HG03439 (cell line): Measurements from ENCODE around the gene ARHGEF10L.
"Not testable (repeated sequence)": the region's sequence is repeated elsewhere in the genome, so short reads cannot be mapped to it uniquely, and the experiment has no call there.

Source experiments
- ATAC-seq: cut with Tn5 transposase; IDR thresholded peaks from one replicate; pipeline ENCODE4 v1.9.1; 2021; ENCODE audit warnings: mild to moderate bottlenecking, moderate library complexity; ENCODE audit not compliant: unreplicated experiment

Gene ARHGEF10L

DNA sequence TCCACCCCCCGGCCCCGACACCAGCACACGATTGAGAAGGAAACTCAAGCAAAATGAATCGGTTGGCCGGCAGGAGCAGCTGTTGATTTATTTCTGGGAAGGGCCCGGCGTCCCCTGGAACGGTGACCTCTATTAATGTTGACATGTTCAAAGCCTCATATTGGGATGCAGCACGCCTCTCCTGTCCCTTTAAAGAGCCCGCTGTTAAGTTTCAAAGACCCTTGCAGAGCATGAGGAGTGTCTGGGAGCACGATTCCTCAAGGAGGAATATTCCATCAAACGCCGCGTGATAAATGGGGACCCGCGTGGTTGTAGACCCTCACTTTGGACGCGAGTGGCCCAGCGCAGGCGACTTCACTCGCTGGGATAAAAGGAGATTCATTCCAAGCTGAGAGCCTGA, 194.2 kb downstream of the ARHGEF10L start:
- ATAC-seq, result no peak

DNA sequence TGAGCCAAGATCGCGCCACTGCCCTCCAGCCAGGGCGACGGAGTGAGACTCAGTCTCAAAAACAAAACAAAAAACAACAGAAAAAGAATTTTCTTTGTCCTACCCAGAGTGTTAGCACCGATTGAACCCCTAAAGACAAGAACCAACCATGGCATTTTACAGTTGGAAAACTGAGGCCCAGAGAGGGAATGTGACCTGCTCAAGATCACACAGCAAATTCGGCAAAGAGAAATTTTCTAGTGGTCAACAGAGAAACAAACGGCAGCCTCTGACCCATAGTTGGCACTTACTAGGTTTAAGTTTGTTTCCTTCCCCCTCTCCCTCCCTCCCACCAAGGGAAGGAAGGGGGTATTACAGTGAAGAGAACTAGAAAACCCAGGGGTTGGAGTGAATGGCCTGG, 195.1 kb downstream of the ARHGEF10L start:
- no peak for ATAC-seq

- ATAC-seq, result no peak
These were observed 195.8 kb downstream of the ARHGEF10L start for GRCh38 chr1:17735348-17735747.

- no peak for ATAC-seq
These were observed 196.3 kb downstream of the ARHGEF10L start for GRCh38 chr1:17735793-17736192.

GRCh38 chr1:17736625-17737024, 197.1 kb downstream of the ARHGEF10L start:
- ATAC-seq, result no peak

GRCh38 chr1:17739050-17739449, 199.6 kb downstream of the ARHGEF10L start:
- ATAC-seq, result no peak

- ATAC-seq, result no peak
These were observed 201.6 kb downstream of the ARHGEF10L start for GRCh38 chr1:17741052-17741451.

- ATAC-seq, result no peak
These were observed 203.1 kb downstream of the ARHGEF10L start for GRCh38 chr1:17742583-17742982.

DNA sequence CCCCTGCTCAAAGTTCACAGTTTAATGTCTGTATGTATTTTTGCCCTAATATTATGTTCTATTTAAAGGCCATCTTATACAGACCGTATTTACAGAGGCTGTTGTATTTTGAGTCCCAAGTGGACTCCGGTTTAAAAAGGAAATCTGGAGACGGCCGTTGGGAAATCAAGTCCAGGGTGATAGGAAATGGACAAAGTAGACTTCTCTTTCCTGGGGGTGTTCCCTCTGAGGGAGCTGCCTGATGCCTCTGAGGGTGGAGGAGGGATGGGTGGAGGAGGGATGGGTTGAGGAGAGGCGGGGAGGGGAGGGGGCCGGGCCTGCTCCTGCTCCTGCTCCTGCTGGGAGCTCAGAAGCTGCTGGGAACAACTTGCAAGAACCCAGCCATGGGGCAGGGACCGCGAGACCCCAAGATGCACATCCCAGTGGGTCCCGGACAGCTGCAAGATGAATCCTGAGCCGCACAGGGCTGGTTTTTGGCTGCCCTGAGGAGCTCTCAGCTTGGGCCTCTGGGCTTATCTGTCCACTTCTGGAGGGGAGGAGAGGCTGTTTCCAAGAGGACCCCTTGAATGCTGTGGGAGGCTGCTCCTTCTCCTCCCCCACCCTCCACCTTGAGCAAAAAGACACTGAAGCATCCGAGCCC, 203.6 kb downstream of the ARHGEF10L start:
- no peak for ATAC-seq

GRCh38 chr1:17743925-17744324, 204.4 kb downstream of the ARHGEF10L start:
- no peak for ATAC-seq

DNA sequence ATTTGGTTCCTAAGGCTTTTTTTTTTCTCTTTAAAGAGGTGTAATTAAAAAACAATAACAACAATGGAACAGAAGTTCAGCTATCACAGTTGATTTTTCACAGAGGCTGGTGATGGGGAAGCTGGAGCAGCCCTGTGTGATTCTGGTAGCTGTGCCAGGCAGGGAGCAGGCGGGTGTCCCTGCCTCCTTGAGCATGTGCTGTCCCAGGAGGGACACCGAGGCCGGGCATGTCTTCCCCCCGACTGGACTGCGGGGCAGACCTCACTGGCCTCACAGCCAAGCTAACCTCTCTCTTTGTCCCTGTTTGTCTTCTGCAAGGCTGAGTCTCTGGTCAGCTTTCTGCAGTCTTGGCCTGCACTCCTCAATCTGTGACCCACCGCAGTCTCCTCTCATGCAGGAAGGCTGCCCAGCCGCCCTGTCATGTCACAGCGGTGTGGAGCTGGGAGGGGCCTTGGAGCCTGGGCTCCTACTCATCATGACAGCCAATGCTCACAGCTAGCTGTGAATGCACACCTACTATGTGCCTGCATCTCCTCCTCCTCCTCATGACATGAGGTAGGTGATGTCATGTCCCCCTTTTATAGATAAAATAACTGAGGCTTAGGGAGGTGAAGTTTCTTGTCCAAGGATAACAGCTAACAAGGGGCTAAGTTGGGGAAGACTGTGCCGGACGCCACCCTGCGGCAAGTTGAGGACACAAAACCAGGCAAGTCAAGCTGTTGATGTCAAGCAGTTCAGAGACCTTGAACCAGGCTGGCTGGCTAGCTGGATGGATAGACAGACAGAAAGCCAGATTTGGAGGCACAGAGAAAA, 205.4 kb downstream of the ARHGEF10L start:
- no peak for ATAC-seq

DNA sequence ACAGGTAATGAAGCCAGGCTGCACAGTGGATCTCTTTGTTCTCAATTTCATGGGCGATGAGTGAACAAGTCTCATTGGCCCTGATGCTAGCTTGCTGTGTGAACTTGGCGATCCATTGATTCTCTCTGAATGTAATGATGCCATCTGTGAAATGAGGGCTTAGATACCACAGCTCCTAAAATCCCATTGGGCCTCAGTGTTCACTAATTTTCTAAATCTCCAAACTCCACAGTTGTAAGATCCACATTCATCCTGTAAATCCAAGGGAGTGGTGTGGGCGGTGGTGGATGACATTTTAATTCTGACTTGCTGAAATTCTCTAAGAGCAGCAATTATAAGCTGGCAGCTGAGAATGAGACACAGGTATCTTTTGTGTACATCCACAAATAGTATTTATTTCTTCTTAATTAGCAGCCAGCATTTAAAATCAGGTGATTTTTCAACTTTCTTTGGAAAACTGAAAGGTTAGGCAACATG, 206.0 kb downstream of the ARHGEF10L start:
- ATAC-seq, result no peak

- ATAC-seq, result not testable (repeated sequence)
These were observed 206.8 kb downstream of the ARHGEF10L start for GRCh38 chr1:17746281-17746680.

GRCh38 chr1:17746920-17747319, 207.4 kb downstream of the ARHGEF10L start:
- ATAC-seq, result no peak
